Lung (tissue), 12 donors: ENCODE measurements around the gene HLA-A. TPM values are rescaled to one million over a fixed set of nuclear protein-coding genes. Genes with fewer than 3 reads are reported as not detected.

Experiments
- ATAC-seq: fragments of 200-7000 bp; cut with Tn5 transposase; one replicate; pipeline ENCODE4 v1.9.1; 2020; ENCODE audit warnings: moderate number of reproducible peaks; ENCODE audit not compliant: insufficient read depth, low FRiP score
- DNase-seq, 3 donors: peaks; one replicate each; pipeline ENCODE4 v3.0.0-alpha.2; 2013 to 2017
- H3K27ac ChIP-seq, 2 donors: one replicate each; pipeline ENCODE4 v1.5.1; 2013; ENCODE audit warnings: mild to moderate bottlenecking in 2 of 2, moderate library complexity in 2 of 2, control low read depth in 1 of 2, inconsistent platforms in 1 of 2, low read depth in 1 of 2, low read length in 1 of 2
- H3K27me3 ChIP-seq, 3 donors: one replicate each; pipeline ENCODE4 v1.5.1; 2013; ENCODE audit warnings: low read length in 2 of 3; ENCODE audit not compliant: control insufficient read depth in 3 of 3, insufficient read depth in 3 of 3
- H3K36me3 ChIP-seq, 4 donors: one replicate each; pipeline ENCODE4 v1.5.1; 2013; ENCODE audit warnings: low read length in 4 of 4, mild to moderate bottlenecking in 1 of 4, moderate library complexity in 1 of 4; ENCODE audit not compliant: control insufficient read depth in 4 of 4, insufficient read depth in 4 of 4
- H3K4me1 ChIP-seq, 5 donors: one replicate each; pipeline ENCODE4 v1.5.1; 2013; ENCODE audit warnings: low read length in 5 of 5, mild to moderate bottlenecking in 2 of 5, moderate library complexity in 1 of 5; ENCODE audit not compliant: control insufficient read depth in 5 of 5, insufficient read depth in 5 of 5
- H3K4me3 ChIP-seq: one replicate; pipeline ENCODE4 v1.5.1; 2013; ENCODE audit warnings: mild to moderate bottlenecking, control low read depth, moderate library complexity
- H3K9ac ChIP-seq, 2 donors: one replicate each; pipeline ENCODE4 v1.5.1; 2013; ENCODE audit warnings: low read length in 2 of 2, control low read depth in 1 of 2; ENCODE audit not compliant: insufficient read depth in 1 of 2
- H3K9me3 ChIP-seq, 4 donors: one replicate each; pipeline ENCODE4 v1.5.1; 2013; ENCODE audit warnings: low read length in 3 of 4, mild to moderate bottlenecking in 1 of 4, moderate library complexity in 1 of 4; ENCODE audit not compliant: control insufficient read depth in 4 of 4, insufficient read depth in 3 of 4
- WGBS, 2 donors: extraction: QIAGEN DNeasy Blood & Tissue Kit; methylation state at CpG; one replicate each; pipeline ENCODE4 v1.1.7; 2013; 5-methylcytosine and 5-hydroxymethylcytosine counted together
- polyA plus RNA-seq, 2 donors: library from polyadenylated mRNA; stranded (reverse); fragments of 200-250 nt; gene quantifications; one replicate each; pipeline ENCODE4 v1.2.1, GENCODE V29; 2013
- total RNA-seq, 2 donors: library from RNA; depleted of rRNA in 1 of 2; stranded (reverse); fragments of >200 nt in 1 of 2; gene quantifications; one replicate each; pipeline ENCODE4 v1.2.1, GENCODE V29; 2014 to 2021
- TF ChIP-seq, protein P1 (sequence below): IDR thresholded peaks from 2 replicates; pipeline ENCODE4 v1.5.1; 2012; ENCODE audit warnings: mild to moderate bottlenecking; ENCODE audit errors: control extremely low read depth, extremely low read depth
- donor health status: control.
- donor health status: control.
- donor health status: Bipolar disorder and iron deficiency.
- donor health status: healthy.
- donor health status: DM: yes; HTN: yes; CAD: no.

The HLA-A gene
- total and polyA plus RNA-seq, 4 donors = 320 to 3,222 (median 711) TPM

DNA sequence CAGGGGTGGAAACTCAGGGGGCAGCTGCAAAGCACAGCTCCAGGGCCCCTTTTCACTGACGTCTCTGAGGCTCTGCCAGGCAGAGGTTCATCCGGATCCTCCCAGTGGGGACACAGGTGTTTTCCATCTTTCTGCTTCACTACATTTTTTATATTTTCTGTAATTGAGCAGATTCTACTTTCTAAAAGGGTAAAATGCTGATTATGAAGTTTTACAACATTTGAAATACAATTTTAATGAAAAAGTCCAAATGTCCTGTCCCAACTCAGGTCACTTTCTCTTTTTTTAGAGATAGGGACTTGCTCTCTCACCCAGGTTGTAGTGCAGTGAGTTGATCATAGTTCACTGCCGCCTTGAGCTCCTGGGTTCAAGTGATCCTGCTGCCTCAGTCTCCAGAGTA is 41.9 kb downstream of the HLA-A start:
- Histone ChIP-seq H3K9me3 (no peaks in the 10 kb centered on the region), H3K4me1 (no peaks in the 10 kb centered on the region), H3K27ac (no peak overlapping the region), H3K36me3 (no peaks in the 10 kb centered on the region), H3K9ac (no peak overlapping the region), H3K4me3 (no peak overlapping the region), H3K27me3 (peaks cover 0 to 8% (median 0%) of the 10 kb centered on the region in 3 donors)
- DNase-seq (no peak), ATAC-seq (no peak)
- 51 to 52% methylated on average over 3 of the region's 3 CpGs for WGBS, 2 donors
- TF ChIP-seq, protein P1, sequence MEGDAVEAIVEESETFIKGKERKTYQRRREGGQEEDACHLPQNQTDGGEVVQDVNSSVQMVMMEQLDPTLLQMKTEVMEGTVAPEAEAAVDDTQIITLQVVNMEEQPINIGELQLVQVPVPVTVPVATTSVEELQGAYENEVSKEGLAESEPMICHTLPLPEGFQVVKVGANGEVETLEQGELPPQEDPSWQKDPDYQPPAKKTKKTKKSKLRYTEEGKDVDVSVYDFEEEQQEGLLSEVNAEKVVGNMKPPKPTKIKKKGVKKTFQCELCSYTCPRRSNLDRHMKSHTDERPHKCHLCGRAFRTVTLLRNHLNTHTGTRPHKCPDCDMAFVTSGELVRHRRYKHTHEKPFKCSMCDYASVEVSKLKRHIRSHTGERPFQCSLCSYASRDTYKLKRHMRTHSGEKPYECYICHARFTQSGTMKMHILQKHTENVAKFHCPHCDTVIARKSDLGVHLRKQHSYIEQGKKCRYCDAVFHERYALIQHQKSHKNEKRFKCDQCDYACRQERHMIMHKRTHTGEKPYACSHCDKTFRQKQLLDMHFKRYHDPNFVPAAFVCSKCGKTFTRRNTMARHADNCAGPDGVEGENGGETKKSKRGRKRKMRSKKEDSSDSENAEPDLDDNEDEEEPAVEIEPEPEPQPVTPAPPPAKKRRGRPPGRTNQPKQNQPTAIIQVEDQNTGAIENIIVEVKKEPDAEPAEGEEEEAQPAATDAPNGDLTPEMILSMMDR = no peak

DNA sequence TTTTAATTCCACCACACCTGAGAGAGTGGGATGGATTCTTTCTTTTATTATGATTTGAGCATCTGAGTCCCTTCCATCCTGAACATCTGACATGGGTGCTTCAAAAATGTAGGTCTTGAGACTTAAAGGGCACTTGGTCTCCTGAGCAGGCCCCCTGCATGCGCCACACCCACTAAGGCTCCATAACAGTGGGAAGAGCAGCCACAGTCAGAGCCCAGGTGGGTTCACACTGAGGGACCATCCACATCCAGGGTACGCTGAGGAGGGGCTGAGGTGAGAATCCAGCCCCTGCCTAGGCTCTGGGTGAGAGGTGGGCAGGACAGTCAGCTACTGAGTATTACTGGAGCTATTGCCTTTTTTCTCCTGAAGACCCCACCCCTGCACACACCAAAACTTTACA is 42.7 kb downstream of the HLA-A start:
- DNase-seq (no peak), ATAC-seq (no peak)
- WGBS, 2 donors = 78 to 83% methylated on average over 2 of the region's 2 CpGs
- Histone ChIP-seq H3K27me3 (peaks cover 0 to 8% (median 0%) of the 10 kb centered on the region in 3 donors), H3K9ac (no peak overlapping the region), H3K36me3 (no peaks in the 10 kb centered on the region), H3K27ac (no peak overlapping the region), H3K4me3 (no peak overlapping the region), H3K4me1 (no peaks in the 10 kb centered on the region), H3K9me3 (no peaks in the 10 kb centered on the region)
- TF ChIP-seq, protein P1 = no peak

DNA sequence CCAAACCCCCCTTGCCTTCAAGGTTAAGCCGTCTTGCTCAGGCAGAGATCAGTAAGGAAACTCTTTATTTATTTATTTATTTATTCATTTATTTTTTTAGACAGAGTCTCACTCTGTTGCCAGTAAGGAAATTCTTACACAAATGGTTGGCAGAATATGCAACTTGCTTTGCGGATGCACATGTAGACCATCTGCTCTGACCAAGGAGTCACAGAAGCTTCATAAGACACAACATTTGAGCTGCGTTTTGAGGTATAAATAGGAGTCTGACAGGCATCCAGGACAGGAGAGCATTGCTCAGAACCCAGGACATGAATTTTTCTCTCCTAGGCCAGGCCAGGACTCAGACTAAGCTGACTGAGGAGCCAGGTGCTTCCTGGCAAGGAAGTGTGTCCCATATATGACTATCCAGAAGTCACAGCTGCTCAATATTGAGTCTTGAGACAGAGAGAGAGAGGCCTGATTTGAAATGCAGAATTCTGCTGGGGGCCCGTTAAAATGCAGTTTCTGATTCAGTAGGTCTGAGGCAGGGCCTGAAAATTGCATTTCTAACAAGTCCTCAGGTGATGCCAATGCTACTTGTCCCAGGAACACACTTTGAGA is 43.9 kb downstream of the HLA-A start:
- DNase-seq (no peak), ATAC-seq (no peak)
- TF ChIP-seq, protein P1 = no peak
- H3K4me1 ChIP-seq = no peaks in the 10 kb centered on the region
- H3K27ac ChIP-seq = no peak overlapping the region
- H3K36me3 ChIP-seq = no peaks in the 10 kb centered on the region
- no peak overlapping the region for H3K9ac ChIP-seq
- no peaks in the 10 kb centered on the region for H3K9me3 ChIP-seq
- H3K27me3 ChIP-seq = peaks cover 0 to 2% (median 0%) of the 10 kb centered on the region in 3 donors
- H3K4me3 ChIP-seq = no peak overlapping the region
- 43 to 55% methylated on average over 4 of the region's 4 CpGs for WGBS, 2 donors

DNA sequence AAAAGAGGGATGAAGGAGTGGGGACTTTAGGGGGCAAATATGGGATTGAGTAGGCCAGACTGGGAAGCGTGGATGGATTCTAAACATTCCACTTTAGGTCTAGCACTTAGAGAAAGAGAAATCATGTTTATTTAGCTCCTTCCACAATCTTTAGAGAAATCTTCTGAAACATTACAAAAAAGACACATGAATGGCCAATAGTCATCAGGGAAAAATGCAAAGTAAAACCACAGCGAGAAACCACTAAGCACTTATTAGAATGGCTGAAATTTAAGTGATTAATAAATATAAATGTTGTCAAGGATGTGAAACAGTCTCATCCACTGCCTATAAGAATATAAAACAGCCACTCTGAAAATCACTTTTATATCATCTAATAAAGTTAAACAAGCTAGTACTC is 46.9 kb downstream of the HLA-A start:
- TF ChIP-seq, protein P1 = no peak

More for the DNA sequence above, 46.9 kb downstream of the HLA-A start:
- Histone ChIP-seq H3K4me1 (peaks cover 0 to under 1% (median 0%) of the 10 kb centered on the region in 5 donors), H3K27me3 (no peaks in the 10 kb centered on the region), H3K4me3 (no peak overlapping the region), H3K36me3 (no peaks in the 10 kb centered on the region), H3K27ac (no peak overlapping the region), H3K9me3 (no peaks in the 10 kb centered on the region), H3K9ac (no peak overlapping the region)
- DNase-seq = no peak
- 77 to 86% methylated on average over 2 of the region's 2 CpGs for WGBS, 2 donors
- no peak for ATAC-seq
